HG02884 (cell line): Measurements from ENCODE around the gene FAM171A2.
"Not testable (repeated sequence)": the region's sequence is repeated elsewhere in the genome, so short reads cannot be mapped to it uniquely, and the experiment has no call there.

Experiments used
- ATAC-seq: cut with Tn5 transposase; IDR thresholded peaks from one replicate; pipeline ENCODE4 v1.9.1; 2021; ENCODE audit warnings: mild to moderate bottlenecking, moderate library complexity; ENCODE audit not compliant: unreplicated experiment

The FAM171A2 gene

DNA sequence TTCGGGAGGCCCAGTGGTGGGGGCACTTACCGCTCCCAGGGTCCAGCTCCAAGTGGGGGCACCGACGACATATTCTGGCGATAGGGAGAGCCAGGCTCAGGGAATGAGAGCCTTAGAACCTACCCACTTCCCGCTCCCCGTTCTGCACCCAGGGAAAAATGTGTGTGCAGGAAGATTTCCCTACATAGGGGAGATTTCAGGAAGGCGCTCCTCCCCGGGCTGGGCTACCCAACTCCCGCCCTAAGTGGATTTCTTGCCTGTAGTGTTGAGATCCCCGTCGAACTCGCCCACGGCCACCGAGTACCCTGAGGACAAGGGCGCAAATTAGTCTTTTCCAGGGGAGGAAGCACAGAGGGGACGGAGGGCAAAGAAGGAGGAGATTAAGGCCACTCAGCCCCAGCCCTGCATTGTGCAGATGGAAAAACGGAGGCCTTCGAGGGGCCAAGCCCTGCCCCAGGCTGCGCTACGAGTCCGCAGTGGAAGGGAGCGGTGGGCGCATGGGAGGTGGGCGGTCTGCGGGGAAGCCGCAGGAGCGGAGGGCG is 20.7 kb upstream of the FAM171A2 start:
- ATAC-seq, result no peak

DNA sequence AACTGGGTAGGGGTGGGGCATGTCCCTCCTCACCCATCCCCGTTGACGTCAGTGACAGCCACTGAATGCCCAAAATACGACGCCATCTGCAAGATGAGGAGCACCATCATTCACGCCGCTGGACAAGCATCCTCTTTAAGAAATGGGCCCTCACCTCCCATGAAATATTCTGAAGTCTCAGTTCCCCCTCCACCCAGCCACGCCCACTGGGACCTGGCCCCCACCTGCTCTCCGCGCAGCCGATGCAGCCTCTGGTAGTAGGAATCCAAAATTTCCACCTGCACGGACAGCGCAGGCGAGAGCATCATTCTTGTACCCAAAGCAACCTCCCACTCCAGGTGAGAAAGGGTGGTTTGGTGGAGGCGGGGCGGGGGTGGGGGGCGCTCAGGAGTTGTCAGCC is 20.2 kb upstream of the FAM171A2 start:
- no peak for ATAC-seq

DNA sequence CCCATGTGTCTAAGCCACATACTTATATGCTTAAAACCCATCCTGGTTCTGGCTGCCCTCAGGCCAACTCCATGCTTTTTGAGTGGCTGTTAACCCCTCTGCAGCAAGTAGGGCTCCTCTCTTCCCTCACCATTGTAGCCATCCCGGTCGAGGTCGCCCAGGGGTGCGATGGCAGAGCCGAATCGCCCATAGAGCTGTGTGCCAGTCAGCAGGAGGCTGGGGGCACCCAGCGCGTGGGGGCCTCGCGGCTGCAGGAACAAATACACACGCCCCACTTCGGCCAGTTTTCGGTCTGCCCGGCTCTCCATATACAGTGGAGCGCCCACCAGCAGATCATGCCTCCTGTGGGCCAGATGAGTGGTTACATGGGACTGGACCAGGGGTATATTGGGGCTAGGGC is 19.7 kb upstream of the FAM171A2 start:
- ATAC-seq, result no peak

DNA sequence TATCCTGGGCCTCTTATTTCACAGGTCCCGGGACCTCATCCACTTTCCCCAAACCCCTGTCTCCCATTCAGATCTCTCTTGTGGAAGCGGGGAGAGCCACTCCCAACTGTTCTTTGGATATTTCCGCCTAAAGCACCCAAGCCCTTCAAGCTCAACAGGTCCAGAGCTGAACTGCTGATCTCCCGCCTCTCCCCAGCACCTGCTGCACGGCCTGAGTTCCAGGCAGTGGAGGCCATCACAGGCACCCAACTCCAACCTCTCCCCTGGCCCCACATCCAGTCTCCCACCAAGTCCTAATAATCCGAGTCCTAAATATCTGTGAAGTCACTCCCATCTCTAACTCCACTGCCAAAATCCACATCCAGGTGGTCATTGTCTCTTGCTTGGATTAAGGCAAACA is 19.3 kb upstream of the FAM171A2 start:
- no peak for ATAC-seq

DNA sequence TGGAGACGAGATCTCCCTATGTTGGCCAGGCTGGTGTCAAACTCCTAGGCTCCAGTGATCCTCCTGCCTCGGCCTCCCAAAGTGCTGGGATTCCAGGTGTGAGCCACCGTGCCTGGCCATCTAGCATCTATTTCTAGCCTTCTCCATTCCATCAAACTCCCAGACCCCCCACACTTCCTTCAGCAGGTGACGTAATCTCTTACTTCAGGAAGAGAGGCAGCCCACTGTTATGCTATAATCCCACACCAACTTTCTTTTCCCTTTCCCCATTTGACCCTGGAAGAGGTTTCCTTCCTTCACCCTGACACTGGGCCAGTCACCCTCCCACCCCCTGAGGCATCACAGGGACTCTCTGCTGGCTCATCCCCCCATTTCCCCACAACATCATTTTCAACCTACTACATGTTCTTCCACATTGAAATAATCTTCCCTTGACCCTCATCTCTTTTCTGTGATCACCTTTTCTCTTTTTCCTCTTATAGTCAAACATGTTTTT is 18.2 kb upstream of the FAM171A2 start:
- no peak for ATAC-seq

DNA sequence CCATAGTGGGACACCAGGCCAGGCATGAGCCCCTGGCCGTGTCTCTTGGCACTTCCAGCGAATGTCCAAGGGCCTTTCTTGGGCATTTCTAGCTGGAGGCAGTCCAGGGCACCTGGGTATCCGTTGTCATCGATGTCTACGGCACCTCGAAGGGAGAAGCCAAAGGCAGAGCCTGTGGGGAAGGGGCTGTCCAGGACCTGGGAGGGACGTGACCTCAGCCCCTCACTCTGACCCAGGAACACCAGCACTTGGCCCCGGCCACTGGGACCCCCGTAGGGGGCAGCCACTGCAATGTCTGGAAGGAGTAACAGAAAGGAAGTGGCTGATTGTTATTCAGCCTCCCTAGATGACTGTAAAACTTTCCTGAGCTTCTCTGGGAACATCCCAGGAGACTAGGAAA is 17.1 kb upstream of the FAM171A2 start:
- no peak for ATAC-seq

DNA sequence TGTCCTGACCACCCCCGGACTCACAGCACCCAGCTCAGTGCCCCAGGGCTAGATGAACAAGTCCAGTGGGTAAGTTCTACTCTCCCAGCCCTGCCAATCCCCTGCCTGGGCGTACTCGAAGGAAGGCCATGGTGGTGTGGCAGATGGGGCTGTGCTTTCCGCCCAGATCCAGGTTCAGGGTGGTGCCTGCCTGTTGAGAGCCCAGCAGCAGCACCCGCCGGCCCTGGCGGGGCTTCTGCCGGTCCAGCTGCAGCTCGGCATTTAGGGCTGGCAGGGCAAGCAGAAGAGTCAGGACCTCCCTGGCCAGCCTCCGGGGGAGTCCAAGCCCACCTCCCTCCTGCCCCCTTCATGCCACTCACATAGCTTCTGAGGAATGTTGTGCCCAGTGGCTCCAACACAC is 16.2 kb upstream of the FAM171A2 start:
- no peak for ATAC-seq

DNA sequence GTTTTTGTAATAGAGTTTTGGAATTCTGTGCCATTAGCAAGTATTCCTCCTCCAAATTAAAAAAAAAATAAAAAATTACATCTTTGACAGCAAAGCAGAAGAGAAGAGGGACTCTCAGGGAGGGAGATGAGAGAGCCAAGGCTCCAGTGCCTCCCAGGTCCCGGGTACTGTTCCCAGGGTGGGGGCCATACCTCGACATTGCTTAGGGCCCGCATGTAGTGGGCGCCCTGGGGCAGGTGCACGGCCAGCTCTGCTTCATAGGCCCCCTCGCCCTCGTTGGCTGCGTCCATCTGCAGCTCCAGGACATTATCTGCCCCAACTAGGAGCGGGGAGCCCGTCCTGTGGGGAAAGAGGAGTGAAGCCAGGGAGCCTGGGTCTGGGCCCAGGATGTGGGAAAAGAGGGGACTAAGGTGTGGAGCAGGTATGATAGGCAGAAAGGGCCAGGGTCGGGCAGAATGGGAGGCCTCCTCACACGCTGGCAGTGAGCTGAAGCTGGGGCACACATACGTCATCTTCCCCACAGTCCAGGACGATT is 14.6 kb upstream of the FAM171A2 start:
- ATAC-seq, result no peak

DNA sequence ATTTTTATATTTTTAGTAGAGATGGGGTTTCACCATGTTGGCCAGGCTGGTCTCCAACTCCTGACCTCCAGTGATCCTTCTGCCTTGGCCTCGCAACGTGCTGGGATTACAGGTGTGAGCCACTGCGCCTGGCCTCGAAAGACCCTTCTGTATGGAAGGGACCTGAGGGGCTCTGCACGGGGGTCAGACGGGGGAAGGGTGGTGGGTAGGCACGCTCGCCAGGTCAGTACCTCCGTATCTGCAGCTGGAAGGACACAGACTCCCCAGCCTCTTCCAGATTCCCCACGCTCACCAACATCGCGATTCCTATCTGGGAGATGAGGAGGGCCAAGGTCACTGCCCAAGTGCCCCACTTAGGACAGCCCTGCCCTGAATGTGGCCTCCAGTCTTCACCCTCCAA is 13.1 kb upstream of the FAM171A2 start:
- no peak for ATAC-seq

DNA sequence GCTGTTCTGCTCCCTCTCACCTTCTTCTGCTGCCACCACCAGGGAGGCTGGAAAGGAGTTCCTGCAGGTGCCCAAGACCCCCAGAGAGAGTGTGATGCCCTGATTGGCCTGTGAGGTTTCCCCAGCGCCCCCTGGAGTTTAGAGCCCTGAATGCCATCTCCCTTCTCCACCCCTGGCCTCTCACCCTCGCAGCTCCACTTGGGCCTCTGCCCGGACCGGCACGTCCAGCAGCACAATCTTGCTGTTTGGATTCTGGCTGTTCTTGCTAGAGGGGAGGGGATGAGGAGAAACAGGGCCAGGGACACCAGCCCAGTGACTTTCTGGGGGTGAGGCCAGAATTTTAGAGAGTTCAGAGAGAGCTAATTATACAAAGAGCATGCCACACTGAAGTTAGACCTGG is 12.5 kb upstream of the FAM171A2 start:
- no peak for ATAC-seq

DNA sequence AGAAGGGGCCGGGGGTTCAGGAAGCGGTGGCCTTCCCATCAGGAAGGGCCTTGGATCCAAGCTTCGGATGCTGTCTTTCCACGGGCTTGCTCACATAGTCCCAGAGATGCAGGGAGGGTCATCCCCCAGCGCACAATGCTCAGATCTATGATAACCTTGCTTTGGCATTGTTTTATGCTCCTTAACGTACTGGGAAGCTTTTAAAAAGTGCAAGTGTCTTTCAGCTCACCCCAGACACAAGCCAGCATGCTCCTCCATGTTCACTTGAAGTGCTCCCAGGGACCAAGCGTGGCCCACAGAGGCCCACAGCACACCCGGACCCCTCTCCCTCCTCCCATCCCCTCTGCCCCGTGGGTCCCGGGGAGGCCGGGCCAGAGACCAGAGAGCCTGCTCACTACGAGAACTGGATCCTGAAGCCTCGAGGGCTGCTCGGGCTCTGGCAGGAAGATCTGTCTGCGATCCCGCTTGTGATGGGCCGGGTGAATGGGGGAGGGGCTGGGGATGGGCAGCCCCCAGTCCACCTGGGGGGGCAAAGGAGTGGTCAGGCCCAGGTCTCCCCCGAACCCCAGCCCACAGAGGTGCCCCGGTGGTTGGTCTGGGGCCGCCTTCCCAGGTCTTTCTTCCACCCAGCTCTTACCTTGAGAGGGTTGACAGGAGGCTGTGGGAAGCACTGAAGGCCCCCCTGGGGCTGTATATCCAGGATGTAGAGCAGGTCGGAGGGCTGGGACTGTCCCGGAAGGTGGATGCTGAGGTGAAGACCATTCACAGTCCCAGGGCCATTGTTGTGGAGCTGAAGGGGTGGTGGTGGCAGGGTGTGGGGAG is 11.8 kb upstream of the FAM171A2 start:
- ATAC-seq, result no peak

DNA sequence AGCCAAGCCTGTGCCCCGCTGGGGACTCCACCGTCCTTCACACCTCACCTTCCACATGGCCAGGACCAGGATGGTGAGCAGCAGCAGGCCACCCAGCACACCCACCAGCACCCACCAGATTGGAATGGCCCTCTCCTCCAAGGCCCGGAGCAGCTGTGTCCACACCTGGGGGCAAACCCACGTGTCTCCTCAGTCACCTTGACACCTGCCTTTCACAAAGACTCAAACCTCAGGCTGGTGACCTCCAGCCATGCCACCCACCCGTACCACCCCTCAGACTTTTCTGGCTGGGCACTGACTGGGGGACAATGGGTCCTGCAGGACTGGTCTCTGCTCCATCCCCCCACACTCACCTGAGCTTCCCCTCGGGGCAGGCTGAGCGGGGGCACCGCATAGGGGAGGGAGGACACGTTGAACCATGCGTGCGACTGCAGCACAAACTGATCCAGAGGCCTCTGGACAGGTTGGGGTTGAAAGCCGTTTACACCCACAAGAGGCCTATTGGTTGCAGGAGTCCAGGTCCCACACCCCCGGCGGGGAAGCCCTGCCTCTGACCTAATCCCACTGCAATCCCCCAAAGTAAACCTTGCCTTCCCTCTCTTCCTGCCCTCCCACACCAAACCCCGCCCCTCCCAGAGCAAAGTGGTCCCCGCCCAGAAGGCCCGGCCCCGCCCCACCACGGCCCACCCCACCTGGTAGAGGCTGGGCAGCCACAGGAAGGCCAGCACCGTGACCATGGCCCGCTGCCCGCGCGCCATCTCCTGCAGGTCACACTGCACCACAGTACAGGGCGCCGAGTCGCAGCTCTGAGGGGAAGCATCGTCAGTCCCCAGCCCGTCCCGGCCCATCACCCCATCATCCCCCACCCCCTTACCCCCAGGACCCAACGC is 10.9 kb upstream of the FAM171A2 start:
- ATAC-seq, result no peak

DNA sequence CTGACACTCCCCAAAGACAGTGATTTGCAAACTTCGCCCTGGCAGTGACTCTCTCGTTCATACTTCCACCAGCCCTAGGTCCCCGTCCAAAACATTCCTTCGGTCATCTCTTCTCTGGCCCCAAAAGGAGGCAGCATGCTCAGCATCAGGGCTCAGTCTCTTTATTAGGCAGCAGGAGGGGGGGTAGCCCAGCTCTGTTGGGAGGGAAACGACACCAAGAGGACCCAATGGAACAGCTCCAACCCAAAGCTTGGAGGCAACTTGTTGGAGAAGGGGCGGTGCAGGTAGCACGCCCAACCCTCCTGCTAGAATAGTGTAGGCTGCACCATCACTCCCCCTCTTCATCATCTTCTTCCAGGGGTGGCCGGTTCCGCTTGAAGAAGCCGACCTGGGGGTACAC is 8.4 kb upstream of the FAM171A2 start:
- ATAC-seq, result no peak

DNA sequence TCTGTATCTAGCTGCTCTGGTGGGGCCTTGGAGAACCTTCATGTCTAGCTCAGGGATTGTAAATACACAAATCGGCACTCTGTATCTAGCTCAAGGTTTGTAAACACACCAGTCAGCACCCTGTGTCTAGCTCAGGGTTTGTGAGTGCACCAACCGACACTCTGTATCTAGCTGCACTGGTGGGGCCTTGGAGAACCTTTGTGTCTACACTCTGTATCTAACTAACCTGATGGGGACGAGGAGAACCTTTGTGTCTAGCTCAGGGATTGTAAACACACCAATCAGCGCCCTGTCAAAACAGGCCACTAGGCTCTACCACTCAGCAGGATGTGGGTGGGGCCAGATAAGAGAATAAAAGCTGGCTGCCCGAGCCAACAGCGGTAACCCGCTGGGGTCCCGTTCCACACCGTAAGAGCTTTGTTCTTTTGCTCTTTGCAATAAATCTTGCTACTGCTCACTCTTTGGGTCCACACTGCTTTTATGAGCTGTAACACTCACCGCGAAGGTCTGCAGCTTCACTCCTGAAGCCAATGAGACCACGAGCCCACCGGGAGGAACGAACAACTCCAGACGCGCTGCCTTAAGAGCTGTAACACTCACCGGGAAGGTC is 5.9 kb upstream of the FAM171A2 start:
- not testable (repeated sequence) for ATAC-seq

DNA sequence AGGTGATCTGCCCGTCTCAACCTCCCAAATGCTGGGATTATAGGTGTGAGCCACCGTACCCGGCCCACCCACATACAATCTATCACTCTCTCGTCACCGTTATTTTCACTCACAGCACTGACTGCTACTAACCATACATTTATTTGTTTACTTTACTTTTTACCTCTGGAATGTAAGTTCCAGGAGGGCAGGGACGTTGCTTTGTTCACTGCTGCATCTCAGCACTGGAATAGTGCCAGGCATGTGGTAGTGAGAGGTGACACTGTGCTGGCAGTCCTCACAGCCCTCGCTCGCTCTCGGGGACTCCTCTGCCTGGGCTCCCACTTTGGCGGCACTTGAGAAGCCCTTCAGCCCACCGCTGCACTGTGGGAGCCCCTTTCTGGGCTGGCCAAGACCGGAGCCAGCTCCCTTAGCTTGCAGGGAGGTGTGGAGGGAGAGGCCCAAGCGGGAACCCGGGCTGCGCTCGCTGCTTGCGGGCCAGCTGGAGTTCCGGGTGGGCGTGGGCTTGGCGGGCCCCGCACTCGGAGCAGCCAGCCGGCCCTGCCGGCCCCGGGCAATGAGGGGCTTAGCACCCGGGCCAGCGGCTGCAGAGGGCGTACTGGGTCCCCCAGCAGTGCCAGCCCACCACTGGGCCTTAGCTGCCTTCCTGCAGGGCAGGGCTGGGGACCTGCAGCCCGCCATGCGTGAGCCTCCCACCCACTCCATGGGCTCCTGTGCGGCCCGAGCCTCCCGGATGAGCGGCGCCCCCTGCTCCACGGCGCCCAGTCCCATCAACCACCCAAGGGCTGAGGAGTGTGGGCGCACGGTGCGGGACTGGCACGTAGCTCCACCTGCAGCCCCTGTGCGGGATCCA is 5.0 kb upstream of the FAM171A2 start:
- ATAC-seq, result not testable (repeated sequence)

DNA sequence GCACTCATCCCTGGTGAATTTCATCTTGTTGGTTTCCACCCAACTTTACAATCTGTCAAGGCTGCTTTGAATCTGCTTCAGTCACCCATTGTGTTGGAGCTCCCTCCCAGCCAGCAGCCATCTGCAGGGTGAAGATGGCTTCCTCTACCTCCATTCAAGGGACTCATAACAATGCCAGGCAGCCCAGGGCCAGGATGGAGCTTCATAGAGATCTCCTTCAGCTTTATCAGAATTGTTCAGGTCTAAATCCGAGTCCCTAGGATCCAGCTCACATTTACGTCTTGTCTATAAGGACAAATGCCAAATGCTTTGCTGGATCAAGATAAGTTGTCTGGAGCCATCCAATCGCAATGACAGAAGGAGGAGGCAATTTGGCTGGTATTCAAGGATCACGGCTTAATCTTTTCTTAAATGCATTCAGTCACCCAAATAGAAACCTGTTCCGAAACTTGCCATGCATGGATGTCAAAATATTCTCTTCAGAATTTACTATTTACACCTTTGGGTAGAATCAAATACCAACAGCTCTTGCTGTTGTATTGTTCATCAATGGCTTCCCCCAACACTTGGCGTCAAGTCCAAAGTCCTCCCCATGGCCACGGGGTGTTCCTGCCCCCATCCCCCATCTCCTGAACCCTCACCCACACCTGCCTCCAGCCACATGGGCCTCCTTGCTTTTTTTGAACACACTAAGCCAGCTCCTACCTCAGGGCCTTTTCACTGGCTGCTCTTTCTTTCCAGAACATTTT is 3.8 kb upstream of the FAM171A2 start:
- no peak for ATAC-seq

DNA sequence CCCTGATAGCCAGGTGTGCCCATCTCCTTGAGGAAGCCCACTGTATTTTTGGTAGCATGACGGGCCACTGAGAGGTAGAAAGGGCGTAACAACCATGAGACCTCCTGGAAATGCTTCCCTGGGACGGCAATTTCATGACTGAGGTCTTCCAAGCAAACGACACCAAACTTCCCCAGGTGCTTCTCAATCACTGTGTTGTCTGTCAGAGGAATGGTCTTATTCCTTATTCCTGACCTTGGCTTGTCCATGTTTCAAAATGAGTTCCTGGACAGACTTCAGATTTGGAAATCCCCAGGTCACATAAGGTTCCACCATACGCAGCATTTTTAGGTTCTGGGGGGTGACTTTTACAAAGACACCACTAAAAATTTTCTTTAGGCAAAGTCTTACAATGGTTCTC is 1.4 kb upstream of the FAM171A2 start:
- not testable (repeated sequence) for ATAC-seq

DNA sequence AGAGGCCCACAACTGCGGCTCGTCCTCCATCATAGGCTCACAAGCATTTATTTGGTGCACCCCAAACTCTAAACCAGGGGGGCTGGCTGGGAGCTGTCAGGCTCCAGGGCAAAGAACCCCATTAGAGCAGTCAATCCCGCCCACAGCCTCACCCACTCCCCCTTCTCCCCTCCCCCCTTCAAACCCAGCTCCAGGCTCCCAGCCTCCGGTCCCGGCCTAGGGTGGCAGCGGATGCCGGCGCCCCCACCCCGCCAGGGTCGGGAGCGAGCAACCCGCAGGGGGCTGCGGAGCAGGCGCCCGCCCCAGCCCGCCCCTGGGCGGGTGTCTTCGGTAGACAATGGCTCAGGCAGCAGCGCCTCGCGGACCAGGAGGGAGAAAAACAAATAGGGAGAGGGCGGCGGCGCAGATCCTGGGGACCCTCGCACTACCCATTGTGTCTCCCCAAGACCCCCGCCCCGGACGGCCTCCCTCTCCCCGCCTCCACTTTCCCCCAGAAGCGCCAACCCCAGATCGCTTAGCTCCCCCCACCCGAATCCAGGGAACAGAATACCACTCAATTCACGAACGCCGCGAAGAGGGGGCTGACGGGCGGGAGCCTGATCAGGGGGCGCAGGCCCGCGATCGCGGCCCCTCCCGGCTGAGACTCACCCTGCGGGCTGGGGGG is 572 bp downstream of the FAM171A2 start:
- no peak for ATAC-seq

DNA sequence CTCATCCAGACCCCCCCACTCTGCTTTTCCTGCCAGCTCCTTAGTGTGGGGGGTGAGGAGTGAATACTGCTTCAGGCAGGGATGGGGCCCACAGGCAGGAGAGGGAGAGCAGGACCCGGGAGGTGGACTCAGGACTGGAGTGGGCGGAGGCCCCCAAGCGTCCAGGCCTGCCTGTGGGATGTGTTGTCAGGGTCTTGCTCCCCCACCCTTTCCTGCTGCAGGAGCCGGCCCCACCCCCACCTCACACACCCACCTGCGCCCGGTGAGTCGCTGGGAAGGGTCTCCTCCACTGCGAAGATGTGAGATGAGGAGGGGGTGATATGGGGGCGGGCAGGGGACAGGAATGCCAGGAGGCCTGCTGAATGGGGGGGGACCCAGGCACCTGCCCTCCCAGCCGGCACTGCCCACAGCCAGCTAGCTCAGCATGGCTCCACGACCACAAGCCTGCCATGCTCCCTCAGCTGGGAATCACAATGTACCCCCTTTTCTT is 1.1 kb downstream of the FAM171A2 start:
- no peak for ATAC-seq
